ENCODE measurements around the gene QRFP. TPM values are rescaled to one million over a fixed set of nuclear protein-coding genes. Genes with fewer than 3 reads are reported as not detected.

The QRFP gene
- total RNA-seq, 4 donors from 2014 or later = not detected

DNA sequence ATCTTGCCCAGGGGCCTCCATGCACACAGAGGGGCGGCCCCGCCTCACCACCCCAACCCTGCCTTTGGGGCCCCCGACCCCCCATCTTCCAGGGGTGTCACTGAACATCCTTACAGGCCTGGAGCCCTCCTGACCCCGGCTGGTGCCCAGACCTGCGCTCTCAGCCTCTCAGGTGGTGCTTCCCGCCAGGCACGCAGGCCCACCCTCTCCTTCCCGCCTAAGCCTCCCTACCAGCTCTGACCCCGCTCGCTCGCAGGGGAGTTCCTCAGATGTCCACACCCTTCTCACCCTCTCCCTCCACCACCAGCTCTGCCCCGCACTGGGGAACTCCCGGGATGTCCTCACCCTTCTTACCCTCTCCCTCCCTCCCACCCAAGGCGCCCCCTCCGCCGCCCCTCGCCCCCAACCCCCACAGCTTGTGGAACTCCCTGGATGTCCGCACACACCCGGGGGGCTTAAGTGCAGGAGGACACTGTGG lies 12.3 kb upstream of the QRFP start:
- Histone ChIP-seq H3K4me1 (peaks cover 0 to 15% (median 0%) of the 10 kb centered on the region in 3 donors), H3K4me3 (no peak overlapping the region), H3K27me3 (peaks cover 30% of the 10 kb centered on the region), H3K36me3 (no peaks in the 10 kb centered on the region), H3K9me3 (no peaks in the 10 kb centered on the region), H3K27ac (no peak overlapping the region)
- TF ChIP-seq POLR2A (IDR thresholded peaks at IDR 0.05) (no peak), POLR2AphosphoS5 (IDR thresholded peaks at IDR 0.05) (no peak), EP300 (IDR thresholded peaks at IDR 0.05) (no peak)
- TF ChIP-seq, protein P1, sequence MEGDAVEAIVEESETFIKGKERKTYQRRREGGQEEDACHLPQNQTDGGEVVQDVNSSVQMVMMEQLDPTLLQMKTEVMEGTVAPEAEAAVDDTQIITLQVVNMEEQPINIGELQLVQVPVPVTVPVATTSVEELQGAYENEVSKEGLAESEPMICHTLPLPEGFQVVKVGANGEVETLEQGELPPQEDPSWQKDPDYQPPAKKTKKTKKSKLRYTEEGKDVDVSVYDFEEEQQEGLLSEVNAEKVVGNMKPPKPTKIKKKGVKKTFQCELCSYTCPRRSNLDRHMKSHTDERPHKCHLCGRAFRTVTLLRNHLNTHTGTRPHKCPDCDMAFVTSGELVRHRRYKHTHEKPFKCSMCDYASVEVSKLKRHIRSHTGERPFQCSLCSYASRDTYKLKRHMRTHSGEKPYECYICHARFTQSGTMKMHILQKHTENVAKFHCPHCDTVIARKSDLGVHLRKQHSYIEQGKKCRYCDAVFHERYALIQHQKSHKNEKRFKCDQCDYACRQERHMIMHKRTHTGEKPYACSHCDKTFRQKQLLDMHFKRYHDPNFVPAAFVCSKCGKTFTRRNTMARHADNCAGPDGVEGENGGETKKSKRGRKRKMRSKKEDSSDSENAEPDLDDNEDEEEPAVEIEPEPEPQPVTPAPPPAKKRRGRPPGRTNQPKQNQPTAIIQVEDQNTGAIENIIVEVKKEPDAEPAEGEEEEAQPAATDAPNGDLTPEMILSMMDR (IDR thresholded peaks at IDR 0.05) = no peak
- ATAC-seq = no peak
- 40% methylated on average over 1 of the region's 19 CpGs; no CpG with 5 or more reads in 1 of the 2 donors for WGBS, 2 donors (ENCODE audit: low coverage in 1 of 2)

DNA sequence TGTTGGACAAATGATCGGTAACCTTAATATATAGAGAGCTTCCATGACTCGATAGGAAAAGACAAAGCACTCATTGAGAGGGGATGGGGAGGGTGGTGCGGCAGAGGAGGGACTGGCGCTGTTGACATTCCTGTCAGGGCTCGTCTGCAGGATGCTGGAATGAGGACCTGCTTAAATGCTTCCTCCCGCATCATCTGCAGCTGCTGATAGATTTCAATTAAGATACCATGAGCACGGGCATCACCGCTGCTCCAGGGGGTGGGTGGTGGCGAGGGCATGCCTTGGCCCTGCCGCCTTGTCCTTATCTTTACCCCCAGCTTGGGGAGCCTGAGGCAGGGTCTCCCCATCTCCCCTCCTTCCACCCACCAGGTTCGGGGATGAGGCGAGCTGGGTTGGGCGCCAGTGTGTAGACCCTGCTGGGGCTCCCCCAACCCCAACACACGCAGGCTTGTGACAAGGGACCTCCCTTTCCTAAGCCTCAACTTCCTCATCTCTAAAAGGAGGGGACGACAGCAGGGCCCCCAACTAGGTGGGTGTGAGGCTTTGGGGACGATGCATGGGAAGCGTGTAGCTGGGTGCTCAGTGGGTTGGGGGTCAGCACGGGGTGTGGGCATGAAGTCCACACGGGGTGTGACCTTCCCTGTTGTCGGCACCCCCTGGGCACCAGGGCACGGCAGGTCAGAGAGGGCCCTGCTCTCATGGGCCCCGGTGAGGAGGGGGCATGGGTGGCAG lies 11.7 kb upstream of the QRFP start:
- Histone ChIP-seq H3K27ac (no peak overlapping the region), H3K4me1 (peaks cover 0 to 9% (median 0%) of the 10 kb centered on the region in 3 donors), H3K36me3 (no peaks in the 10 kb centered on the region), H3K9me3 (no peaks in the 10 kb centered on the region), H3K27me3 (peaks cover 36% of the 10 kb centered on the region), H3K4me3 (no peak overlapping the region)
- ATAC-seq = no peak
- TF ChIP-seq POLR2A (IDR thresholded peaks at IDR 0.05) (no peak), POLR2AphosphoS5 (IDR thresholded peaks at IDR 0.05) (no peak), EP300 (IDR thresholded peaks at IDR 0.05) (no peak)
- TF ChIP-seq, protein P1 (IDR thresholded peaks at IDR 0.05) = no peak
- 47 to 62% methylated on average over 6 to 9 of the region's 22 CpGs for WGBS, 2 donors (ENCODE audit: low coverage in 1 of 2)

DNA sequence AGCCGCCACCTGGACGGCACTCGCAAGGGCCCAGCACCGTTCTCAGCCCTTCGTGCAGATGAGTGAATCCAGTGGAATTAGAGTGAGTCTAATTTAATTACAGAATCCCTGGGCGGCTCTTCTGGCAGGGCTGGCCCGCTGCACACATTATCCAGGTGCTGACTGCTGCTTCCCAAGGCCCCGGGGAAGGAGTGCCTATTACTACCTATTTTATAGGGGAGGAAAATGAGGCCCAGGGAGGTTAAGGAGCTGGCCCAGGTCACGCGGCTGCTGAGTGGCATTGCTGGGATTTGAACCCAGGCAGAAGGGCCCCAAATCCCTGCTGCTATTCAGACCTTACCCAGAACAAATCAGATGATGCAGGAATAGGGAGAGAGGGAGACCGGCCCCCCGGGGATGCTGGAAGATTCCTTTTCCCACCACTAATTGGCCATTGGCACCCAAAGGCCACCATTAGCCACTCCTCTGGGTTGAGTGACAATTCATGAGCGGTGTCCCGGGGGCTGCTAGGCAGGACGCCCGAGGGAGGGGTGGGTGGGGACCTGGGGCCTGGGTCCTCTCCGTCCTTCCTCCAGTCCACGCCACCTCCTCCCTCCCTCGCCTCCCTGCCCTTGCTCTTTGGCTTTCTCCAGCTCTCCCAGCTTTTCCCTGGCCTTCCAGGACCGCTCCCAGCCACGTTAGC lies 10.3 kb upstream of the QRFP start:
- 78 to 81% methylated on average over 6 to 7 of the region's 21 CpGs for WGBS, 2 donors (ENCODE audit: low coverage in 1 of 2)
- Histone ChIP-seq H3K9me3 (no peaks in the 10 kb centered on the region), H3K27ac (no peak overlapping the region), H3K4me3 (no peak overlapping the region), H3K4me1 (no peaks in the 10 kb centered on the region), H3K36me3 (no peaks in the 10 kb centered on the region), H3K27me3 (peaks cover 50% of the 10 kb centered on the region)
- TF ChIP-seq POLR2A (IDR thresholded peaks at IDR 0.05) = no peak
- TF ChIP-seq POLR2AphosphoS5 (IDR thresholded peaks at IDR 0.05) = no peak
- TF ChIP-seq, protein P1 (IDR thresholded peaks at IDR 0.05) = no peak
- TF ChIP-seq EP300 (IDR thresholded peaks at IDR 0.05) = no peak
- no peak for ATAC-seq

DNA sequence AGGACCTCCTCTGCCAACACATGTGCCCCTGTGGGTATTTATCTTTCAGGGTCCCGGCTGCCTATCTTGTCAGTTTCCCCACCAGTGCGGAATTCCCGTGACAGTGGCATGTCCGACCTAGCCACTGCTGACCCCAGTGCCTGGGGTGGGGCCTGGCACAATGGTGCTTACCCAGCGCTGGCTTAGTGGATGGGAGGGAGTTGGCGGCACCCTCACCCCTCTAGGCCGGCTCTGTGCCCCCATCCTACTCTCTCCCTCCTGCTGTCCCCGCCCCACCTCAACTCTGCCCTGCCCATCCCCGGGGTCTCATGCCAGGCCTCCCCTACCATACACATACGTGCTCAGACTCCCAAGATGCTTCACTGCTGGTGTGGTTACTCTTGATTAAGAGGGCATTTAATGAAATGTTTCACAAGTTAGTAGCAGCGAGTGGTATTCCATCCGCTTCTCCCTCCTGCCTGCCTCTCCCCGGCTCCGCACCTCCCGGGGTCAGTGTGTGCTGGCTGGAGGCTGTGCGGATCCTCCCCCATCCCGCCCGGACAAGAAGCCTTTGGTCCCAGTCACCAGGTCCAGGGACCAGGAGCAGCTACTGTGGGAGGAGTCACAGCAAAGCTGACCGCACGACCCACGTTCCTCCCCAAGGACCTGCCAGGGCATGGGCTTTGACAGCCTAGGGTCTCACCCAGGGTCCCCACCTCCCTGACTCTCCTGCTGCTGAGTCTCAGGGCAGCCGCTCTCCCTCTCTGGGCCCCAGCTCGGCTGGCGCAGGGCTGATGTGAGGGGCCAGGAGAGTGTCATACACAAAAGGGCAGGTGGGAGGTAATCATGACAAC lies 9.5 kb upstream of the QRFP start:
- H3K36me3 ChIP-seq = no peaks in the 10 kb centered on the region
- H3K4me1 ChIP-seq = no peaks in the 10 kb centered on the region
- WGBS, 2 donors (ENCODE audit: low coverage in 1 of 2) = 72 to 83% methylated on average over 11 of the region's 24 CpGs
- no peaks in the 10 kb centered on the region for H3K9me3 ChIP-seq
- no peak overlapping the region for H3K27ac ChIP-seq
- H3K27me3 ChIP-seq = peaks cover 58% of the 10 kb centered on the region
- no peak for ATAC-seq
- no peak overlapping the region for H3K4me3 ChIP-seq
- TF ChIP-seq EP300 (IDR thresholded peaks at IDR 0.05) (no peak), POLR2AphosphoS5 (IDR thresholded peaks at IDR 0.05) (no peak), POLR2A (IDR thresholded peaks at IDR 0.05) (no peak)
- TF ChIP-seq, protein P1 (IDR thresholded peaks at IDR 0.05) = no peak

Data from gastroesophageal sphincter (tissue), 4 donors.